Adipocyte (in vitro differentiated cells): ENCODE measurements around the gene ZNF724.

ENCODE experiments used
- DNase-seq: peaks from one replicate; pipeline ENCODE4 v3.0.0-alpha.2; 2015; ENCODE audit warnings: low read depth
- H3K27me3 ChIP-seq: replicated peaks from 2 replicates; pipeline ENCODE4 v1.7.0; 2013; ENCODE audit warnings: mild to moderate bottlenecking, low read length, moderate library complexity; ENCODE audit not compliant: control insufficient read depth, insufficient read depth
- H3K36me3 ChIP-seq: 2 replicates; pipeline ENCODE4 v1.7.0; 2013; ENCODE audit warnings: low read length, mild to moderate bottlenecking, moderate library complexity; ENCODE audit not compliant: control insufficient read depth, insufficient read depth, severe bottlenecking
- H3K4me1 ChIP-seq: 2 replicates; pipeline ENCODE4 v1.7.0; 2013; ENCODE audit warnings: mild to moderate bottlenecking, low read length, moderate library complexity; ENCODE audit not compliant: control insufficient read depth, insufficient read depth
- H3K4me3 ChIP-seq: 2 replicates; pipeline ENCODE4 v1.7.0; 2013; ENCODE audit warnings: mild to moderate bottlenecking, low read length, moderate library complexity
- H3K9ac ChIP-seq: 2 replicates; pipeline ENCODE4 v1.7.0; 2013; ENCODE audit warnings: mild to moderate bottlenecking, low read length, moderate library complexity
- H3K9me3 ChIP-seq: 2 replicates; pipeline ENCODE4 v1.7.0; 2013; ENCODE audit warnings: mild to moderate bottlenecking, low read length, moderate library complexity; ENCODE audit not compliant: control insufficient read depth

Gene ZNF724

GRCh38 chr19:23222998-23223652 is 27.1 kb downstream of the ZNF724 start:
- Histone ChIP-seq H3K36me3 (peaks cover 48% of the 10 kb centered on the region), H3K4me1 (no peaks in the 10 kb centered on the region), H3K9ac (no peak overlapping the region), H3K9me3 (peaks cover 98% of the 10 kb centered on the region), H3K4me3 (peak overlapping the region; percentile 65), H3K27me3 (no peaks in the 10 kb centered on the region)
- no peak for DNase-seq

DNA sequence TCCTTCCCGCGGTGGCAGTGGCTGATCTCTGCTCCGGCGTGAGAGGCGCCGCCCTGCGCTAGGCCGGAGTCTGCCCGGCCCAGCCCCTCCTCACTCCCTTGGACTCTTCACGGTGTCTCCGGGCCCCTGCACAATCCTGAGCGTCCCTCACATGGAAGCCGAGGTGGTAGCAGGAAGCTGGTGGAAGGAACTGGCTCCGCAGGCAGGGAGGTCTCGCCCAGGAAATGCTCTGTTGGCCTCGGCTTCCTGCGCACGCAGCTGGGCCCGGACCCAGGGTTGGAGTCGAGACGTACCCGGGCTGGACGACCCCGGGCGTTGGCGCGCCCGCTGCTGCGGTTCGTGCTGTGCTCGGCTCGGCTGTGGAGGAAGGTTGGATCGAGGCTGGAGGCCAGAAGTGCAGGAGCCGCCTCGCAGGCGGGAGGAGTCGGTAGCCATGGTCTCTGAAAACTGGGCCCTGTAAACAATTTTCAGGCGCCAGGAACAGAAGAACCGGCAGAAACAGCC is 46.3 kb downstream of the ZNF724 start:
- H3K4me3 ChIP-seq, result no peak overlapping the region
- no peaks in the 10 kb centered on the region for H3K27me3 ChIP-seq
- H3K9ac ChIP-seq, result no peak overlapping the region
- peaks cover 20% of the 10 kb centered on the region for H3K9me3 ChIP-seq
- no peaks in the 10 kb centered on the region for H3K36me3 ChIP-seq
- H3K4me1 ChIP-seq, result no peaks in the 10 kb centered on the region
- DNase-seq, result no peak

- H3K9ac ChIP-seq, result no peak overlapping the region
- no peak overlapping the region for H3K4me3 ChIP-seq
- no peaks in the 10 kb centered on the region for H3K27me3 ChIP-seq
- no peaks in the 10 kb centered on the region for H3K36me3 ChIP-seq
- DNase-seq, result no peak
- no peaks in the 10 kb centered on the region for H3K4me1 ChIP-seq
- peaks cover 3% of the 10 kb centered on the region for H3K9me3 ChIP-seq
These were observed 59.9 kb downstream of the ZNF724 start for GRCh38 chr19:23190341-23190740.

GRCh38 chr19:23183251-23183650 is 66.9 kb downstream of the ZNF724 start:
- Histone ChIP-seq H3K4me3 (no peak overlapping the region), H3K4me1 (no peaks in the 10 kb centered on the region), H3K9ac (no peak overlapping the region), H3K9me3 (peaks cover 24% of the 10 kb centered on the region), H3K36me3 (no peaks in the 10 kb centered on the region), H3K27me3 (no peaks in the 10 kb centered on the region)
- no peak for DNase-seq
